HG03520 (cell line): ENCODE data around the gene CAPSL.
A peak's percentile ranks its signal among the peaks of the same experiment; 100 is the strongest.
"Not testable (repeated sequence)": the region's sequence is repeated elsewhere in the genome, so short reads cannot be mapped to it uniquely, and the experiment has no call there.

Source experiments
- ATAC-seq: cut with Tn5 transposase; IDR thresholded peaks from one replicate; pipeline ENCODE4 v1.9.1; 2021; ENCODE audit warnings: mild to moderate bottlenecking, moderate library complexity; ENCODE audit not compliant: unreplicated experiment

The CAPSL gene

GRCh38 chr5:35908228-35908627, 30.2 kb downstream of the CAPSL start:
- no peak for ATAC-seq

GRCh38 chr5:35904443-35905132, 33.8 kb downstream of the CAPSL start:
- peak; percentile 63 for ATAC-seq

DNA sequence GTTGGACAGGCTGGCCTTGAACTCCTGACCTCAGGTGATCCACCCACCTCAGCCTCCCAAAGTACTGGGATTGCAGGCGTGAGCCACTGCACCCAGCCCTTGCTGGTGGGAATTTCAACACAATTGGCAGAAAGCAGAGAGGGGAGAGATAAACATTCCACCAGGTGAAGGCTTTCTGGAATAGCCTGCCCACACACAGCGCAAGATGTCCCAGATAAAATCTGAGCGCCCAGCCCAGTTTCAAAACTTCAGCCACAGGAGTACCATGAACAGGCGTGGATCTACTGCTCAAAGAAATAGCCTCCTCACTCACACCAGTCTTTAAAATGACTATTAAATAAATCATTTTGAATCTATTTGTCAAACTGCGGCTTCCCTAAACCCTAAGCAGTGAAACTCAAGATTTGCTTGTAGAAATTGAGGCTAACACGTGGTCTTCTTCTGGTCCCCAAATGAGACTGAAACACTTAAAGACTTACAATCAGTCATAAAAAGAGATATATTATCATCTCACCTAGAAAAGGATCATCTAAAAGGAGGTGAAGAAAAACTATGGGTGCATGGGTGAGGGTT, 34.7 kb downstream of the CAPSL start:
- ATAC-seq, result no peak

- ATAC-seq, result peak; percentile 71
Measured at GRCh38 chr5:35902046-35902672, 36.3 kb downstream of the CAPSL start.

DNA sequence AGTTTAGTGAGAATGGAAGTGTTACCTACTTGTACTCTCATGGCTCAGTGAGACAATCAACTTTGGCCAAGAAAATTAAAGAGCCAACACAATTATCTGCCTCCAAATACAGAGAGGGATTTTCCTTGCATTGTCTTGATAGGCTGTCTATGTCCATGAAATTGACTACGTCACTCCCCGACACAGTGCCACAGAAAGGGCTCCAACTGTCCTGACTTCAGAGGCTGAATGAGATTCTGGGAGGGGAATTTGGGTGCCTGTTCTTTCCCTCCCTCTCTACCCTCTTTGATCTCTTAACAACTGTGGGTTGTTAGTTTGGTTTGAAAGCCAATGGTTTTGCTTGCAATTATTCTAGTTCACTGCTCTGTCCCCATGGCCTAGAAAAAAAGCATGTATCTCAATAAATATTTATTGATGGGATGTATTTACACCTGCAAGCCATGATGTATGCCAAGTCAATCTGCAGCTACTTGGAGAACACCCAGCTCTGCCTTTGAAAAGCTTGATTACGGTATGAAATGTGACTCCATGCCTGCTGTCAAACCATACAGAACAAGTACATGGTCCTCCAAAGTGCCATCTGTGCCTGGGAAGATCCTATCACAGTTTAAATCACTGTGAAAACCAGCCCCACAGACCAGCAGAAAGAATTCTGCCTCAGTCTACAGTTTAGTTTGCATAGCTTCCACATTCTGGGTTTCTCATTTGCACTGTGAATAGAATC, 37.3 kb downstream of the CAPSL start:
- no peak for ATAC-seq

DNA sequence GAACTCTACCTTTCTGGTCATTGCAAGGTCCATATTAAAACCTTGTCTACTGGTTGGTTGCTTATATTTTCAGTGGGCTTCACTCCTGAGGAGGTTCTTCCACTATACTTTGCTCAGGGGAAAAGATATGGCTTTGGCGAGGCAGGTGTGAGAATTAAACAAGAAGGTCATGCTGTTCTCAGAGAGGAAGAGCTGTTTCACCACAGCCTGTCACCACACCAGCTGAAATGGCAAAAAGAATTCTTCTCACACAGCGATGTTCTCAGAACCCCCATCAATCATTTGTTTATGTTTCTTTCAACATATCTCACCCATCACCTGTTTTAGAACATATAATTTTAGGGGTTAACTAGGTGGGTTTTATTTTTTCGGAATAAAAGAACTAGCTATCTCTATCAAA, 38.6 kb downstream of the CAPSL start:
- no peak for ATAC-seq

GRCh38 chr5:35898952-35899660, 39.3 kb downstream of the CAPSL start:
- no peak for ATAC-seq

GRCh38 chr5:35894131-35894530, 44.3 kb downstream of the CAPSL start:
- ATAC-seq, result no peak

- ATAC-seq, result not testable (repeated sequence)
Measured at GRCh38 chr5:35892799-35893198, 45.6 kb downstream of the CAPSL start.

GRCh38 chr5:35890021-35891020, 48.1 kb downstream of the CAPSL start:
- no peak for ATAC-seq

DNA sequence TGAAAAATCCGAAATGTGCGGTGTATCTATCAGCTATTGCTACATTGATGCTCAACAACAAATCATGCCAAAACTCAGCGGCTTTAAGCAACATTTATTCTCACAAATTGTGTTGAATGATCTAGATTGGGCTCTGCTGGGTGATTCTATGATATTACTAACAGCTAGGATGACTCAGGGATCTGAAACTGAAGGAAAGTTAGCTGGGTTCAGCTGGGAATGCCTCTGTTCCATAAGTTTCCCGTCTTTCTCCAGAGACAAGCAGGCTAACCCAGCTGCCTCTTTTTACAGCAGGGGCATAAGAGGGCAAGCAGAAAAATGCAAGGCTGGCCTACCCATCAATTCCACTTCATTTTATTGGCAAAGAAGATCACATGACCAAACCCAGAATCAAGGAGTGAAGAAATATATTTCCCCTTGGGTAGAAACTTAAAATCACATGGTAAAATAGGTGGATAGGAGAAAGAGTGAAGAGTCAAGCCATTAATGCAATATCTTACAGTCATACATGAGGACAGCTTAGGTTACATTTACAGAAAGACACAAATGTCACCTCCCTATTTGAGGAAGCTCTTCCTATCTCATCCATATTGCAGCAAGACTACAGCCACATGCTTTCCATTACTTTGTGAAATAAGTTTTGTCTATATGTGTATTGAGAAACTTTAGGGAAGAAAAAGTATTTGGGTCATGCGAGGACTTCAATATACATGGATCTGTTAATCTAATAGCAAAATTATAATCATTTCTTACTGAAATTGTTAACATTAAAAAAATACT, 50.9 kb downstream of the CAPSL start:
- no peak for ATAC-seq

DNA sequence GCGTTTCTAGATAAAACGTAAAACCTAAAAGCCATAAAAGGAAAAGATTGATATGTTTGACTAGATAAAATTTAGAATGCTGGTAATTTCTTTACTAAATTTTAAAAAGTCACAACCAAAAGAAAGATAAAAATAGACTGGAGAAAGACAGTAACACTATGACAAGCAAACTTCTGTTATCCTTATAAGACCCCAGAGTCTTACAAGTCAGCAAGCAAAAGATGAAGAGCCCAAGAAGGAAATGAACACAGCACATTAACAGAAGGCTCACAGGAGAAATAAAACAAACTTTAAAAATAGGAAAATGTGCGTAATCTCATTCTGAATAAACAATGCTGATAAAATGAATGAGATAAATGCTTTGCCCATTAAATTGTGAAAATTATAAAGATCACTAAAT, 52.0 kb downstream of the CAPSL start:
- ATAC-seq, result no peak

- ATAC-seq, result peak; percentile 8
Measured at GRCh38 chr5:35884773-35885172, 53.6 kb downstream of the CAPSL start.

- peak; percentile 56 for ATAC-seq
Measured at GRCh38 chr5:35884191-35884769, 54.1 kb downstream of the CAPSL start.

DNA sequence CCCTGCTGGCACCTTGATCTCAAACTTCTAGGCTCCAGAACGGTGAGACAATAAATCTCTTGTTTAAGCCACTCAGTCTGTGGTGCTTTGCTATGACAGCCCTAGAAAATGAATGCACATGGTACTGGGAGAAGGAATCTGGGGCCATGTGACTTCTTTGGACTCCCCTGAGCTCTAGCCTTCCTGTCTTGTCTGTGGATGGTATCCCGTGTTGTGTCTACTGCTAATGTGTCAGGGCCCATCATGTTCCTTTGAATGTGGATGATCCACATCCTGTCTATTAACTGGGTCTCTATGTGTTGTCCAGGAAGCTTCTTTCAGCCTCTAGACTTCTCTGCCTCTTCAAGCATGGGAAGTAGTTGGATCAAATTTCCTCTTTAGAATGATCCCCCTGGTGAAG, 56.7 kb downstream of the CAPSL start:
- no peak for ATAC-seq

- no peak for ATAC-seq
Measured at GRCh38 chr5:35880156-35880555, 58.3 kb downstream of the CAPSL start.

- ATAC-seq, result no peak
Measured at GRCh38 chr5:35879649-35880048, 58.8 kb downstream of the CAPSL start.

DNA sequence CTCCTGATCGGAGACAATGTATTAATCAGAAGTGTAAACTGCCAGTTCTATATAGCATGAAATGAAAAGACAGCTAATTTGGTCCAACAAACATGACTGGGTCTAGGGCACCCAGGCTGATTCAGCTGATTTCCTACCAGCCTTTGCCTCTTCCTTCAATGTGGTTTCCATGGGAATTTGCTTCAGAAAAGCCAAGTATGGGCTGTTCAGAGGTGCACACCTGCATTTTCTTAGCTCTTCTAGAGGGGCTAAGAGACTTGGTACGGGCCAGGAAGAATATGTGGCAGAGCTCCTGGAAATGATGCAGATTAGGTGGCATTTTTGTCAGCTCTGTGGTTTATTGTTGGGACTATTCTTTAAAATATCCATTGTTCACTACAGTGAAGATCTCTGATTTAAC, 59.3 kb downstream of the CAPSL start:
- ATAC-seq, result no peak

DNA sequence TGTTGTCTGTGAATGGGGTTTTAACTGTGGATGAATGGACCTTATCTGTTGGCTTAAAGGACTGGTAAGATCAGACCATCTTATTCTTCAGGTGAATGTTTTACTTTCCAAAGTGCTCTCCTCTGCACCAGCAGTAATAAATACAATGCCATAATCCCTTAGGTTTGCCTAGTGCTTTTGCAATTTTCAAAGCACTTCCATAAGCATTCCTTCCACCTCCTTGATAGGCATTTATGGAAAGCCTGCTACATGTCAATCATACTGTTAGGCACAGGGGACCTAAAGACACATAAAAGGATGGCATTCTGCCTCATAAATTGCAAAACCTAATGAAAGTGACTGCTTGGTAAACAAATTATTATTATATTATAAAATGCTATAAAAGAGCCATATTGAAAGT, 60.3 kb downstream of the CAPSL start:
- ATAC-seq, result no peak
